Measurements from ENCODE around the gene ACVR1C. TPM values are rescaled to one million over a fixed set of nuclear protein-coding genes. Genes with fewer than 3 reads are reported as not detected.
"Not testable (repeated sequence)": the region's sequence is repeated elsewhere in the genome, so short reads cannot be mapped to it uniquely, and the experiment has no call there.

Gene ACVR1C
- total RNA-seq, 2 donors from 2014 or later = 3.3 to 8.5 TPM

DNA sequence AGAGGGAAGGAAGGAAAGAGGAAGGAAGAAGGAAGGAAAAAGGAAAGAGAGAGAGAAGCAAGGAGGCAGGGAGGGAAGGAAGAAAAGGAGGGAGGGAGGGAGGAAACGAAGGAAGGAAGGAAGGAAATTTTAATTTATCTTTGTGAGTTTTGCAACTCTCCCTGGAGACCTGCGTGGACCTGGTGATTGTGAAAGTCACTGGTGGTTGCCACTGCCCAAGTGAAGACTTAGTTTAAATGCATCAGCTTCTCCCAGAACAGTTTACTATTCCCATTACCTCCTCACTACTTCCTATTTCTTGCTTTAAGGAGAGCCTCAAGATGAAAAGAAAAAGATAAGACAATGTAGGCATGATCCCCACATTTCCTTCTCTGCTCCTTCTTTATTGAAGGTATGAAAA, 68.8 kb downstream of the ACVR1C start:
- ATAC-seq = no peak
- Mint-ChIP-seq H3K4me3 (no peak overlapping the region), H3K36me3 (ENCODE audit: low read depth) (peaks cover 2% of the 10 kb centered on the region), H3K27me3 (no peaks in the 10 kb centered on the region), H3K27ac (no peak overlapping the region), H3K4me1 (peaks cover 10% of the 10 kb centered on the region)
- DNase-seq = no peak
- H3K9me3 ChIP-seq (ENCODE audit: control insufficient read depth, low read length, poor library complexity, severe bottlenecking) = no peaks in the 10 kb centered on the region

DNA sequence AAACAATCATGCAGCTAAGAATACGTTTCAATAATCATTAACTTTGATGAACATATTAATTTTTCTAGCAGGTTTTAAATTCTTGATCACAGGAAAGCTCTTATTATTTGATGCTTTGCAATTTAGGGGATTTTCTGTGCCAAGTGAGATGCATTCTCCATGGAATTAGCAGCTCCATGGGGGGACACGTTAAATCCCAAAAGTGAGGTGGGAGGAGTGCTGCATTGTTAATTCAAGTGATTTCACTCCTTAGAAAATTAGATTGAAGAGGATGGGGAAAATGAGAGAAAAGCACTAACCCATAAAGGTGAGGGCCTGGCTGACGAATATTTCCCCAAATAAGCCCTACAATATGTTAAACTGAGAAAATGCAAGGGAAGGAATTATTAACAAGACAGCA, 69.2 kb downstream of the ACVR1C start:
- H3K27ac Mint-ChIP-seq = no peak overlapping the region
- H3K4me3 Mint-ChIP-seq = no peak overlapping the region
- H3K27me3 Mint-ChIP-seq = no peaks in the 10 kb centered on the region

DNA sequence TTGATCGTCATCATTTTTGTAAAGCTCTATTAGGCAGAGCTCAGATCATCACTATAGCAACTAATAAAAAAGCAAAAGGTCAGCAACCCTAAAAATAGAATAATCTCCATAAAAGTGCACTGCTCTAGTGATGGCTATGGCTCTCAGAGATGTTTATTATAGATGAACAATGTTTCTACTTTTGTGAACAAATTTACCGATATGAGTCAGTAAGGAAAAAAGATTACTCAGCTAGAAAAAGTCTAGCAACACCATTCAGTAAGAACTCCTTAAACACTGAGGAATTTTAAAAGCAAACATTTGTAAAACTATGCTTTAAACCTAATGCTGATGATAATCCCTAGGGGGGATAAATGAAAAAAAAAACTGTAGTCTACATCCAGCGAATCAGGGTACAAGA, 69.6 kb downstream of the ACVR1C start:
- H3K36me3 Mint-ChIP-seq (ENCODE audit: low read depth) = peaks cover 2% of the 10 kb centered on the region
- H3K27ac Mint-ChIP-seq = no peak overlapping the region
- DNase-seq (no peak), ATAC-seq (no peak)
- no peak overlapping the region for H3K4me3 Mint-ChIP-seq
- no peaks in the 10 kb centered on the region for H3K27me3 Mint-ChIP-seq
- H3K4me1 Mint-ChIP-seq = peaks cover 12% of the 10 kb centered on the region
- no peaks in the 10 kb centered on the region for H3K9me3 ChIP-seq (ENCODE audit: control insufficient read depth, low read length, poor library complexity, severe bottlenecking)

More for the DNA sequence above, 69.2 kb downstream of the ACVR1C start:
- Mint-ChIP-seq H3K36me3 (ENCODE audit: low read depth) (peaks cover 2% of the 10 kb centered on the region), H3K4me1 (peaks cover 10% of the 10 kb centered on the region)
- ATAC-seq (no peak), DNase-seq (no peak)
- no peaks in the 10 kb centered on the region for H3K9me3 ChIP-seq (ENCODE audit: control insufficient read depth, low read length, poor library complexity, severe bottlenecking)

DNA sequence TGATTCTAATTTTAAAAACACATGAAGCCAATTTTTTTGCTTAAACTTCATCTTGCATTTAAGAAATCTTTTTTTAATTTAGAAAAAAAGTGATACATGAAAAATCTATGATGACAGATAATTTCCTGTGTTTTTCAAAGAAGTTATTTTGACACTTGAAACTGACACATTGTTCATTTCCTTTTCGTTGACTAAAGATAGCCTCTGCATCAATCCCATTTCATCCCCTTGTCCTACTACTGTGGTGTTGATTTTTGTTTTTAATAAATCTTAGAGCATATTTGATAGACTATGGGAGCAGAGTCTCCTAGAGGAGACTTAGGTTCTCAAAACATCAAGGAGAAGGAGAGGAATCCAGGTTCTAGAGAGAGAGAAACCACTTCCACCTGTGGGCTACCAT, 70.9 kb downstream of the ACVR1C start:
- DNase-seq (no peak), ATAC-seq (no peak)
- Mint-ChIP-seq H3K4me3 (no peak overlapping the region), H3K4me1 (peaks cover 9% of the 10 kb centered on the region), H3K36me3 (ENCODE audit: low read depth) (peaks cover 2% of the 10 kb centered on the region), H3K27me3 (no peaks in the 10 kb centered on the region), H3K27ac (no peak overlapping the region)
- no peaks in the 10 kb centered on the region for H3K9me3 ChIP-seq (ENCODE audit: control insufficient read depth, low read length, poor library complexity, severe bottlenecking)

DNA sequence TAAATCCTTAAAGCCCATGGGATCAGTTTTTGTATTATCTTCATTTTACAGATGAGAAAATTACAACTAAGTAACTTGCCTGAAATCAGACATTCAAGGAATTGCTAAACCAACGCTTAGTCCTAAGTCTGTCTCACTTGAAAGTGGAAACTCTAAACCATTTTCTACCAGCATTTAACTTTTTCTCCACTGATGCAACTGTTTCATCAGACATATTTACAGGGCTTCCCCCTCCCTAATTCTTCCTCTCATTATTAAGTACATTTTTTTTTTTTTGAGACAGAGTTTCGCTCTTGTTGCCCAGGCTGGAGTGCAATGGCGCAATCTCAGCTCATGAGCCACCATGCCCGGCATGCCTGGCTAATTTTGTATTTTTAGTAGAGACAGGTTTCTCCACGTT, 88.6 kb downstream of the ACVR1C start:
- Mint-ChIP-seq H3K36me3 (ENCODE audit: low read depth) (peaks cover 4% of the 10 kb centered on the region), H3K4me1 (no peaks in the 10 kb centered on the region), H3K4me3 (no peak overlapping the region), H3K27me3 (no peaks in the 10 kb centered on the region), H3K27ac (no peak overlapping the region)
- no peaks in the 10 kb centered on the region for H3K9me3 ChIP-seq (ENCODE audit: control insufficient read depth, low read length, poor library complexity, severe bottlenecking)
- DNase-seq (no peak), ATAC-seq (no peak)

DNA sequence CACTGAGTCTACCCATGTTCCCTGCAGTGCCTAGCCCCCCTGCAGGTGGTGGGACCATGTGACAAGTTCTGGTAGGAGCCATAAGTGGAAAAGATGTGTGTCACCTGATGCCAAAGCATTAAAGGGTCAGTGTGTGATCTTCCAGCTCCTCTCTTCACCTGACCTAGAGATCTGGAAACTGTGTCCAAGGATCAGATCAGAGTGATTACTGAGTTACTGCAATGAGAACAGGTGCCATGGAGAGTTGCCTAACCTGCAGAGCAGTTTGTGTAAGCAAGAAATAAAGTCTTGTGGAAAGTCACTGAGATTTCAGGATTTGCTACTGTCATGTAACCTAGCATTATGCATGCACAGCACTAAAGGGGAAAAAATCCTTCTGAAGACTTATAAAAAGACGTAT, 90.6 kb downstream of the ACVR1C start:
- Mint-ChIP-seq H3K4me3 (no peak overlapping the region), H3K27me3 (no peaks in the 10 kb centered on the region), H3K27ac (no peak overlapping the region), H3K4me1 (no peaks in the 10 kb centered on the region), H3K36me3 (ENCODE audit: low read depth) (peaks cover 6% of the 10 kb centered on the region)
- no peak for DNase-seq
- no peaks in the 10 kb centered on the region for H3K9me3 ChIP-seq (ENCODE audit: control insufficient read depth, low read length, poor library complexity, severe bottlenecking)
- ATAC-seq = no peak

DNA sequence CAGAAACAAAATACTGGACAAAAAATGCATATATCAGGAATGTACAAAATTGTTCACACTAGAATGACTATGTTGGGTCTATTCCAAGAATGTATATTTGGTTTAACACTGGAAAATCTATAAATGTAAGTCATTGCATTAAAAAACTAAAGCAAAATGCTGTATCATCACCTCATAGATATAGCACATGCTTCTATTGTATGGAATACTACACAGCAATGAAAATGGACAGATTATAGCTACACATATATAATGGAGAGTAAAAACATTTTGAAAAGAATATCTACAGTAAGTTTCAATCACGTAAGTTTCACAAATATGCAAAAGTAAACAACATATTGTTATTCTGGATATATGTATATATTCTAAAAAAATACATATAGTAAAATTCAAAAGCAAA, 91.8 kb downstream of the ACVR1C start:
- H3K9me3 ChIP-seq (ENCODE audit: control insufficient read depth, low read length, poor library complexity, severe bottlenecking) = no peaks in the 10 kb centered on the region
- ATAC-seq (no peak), DNase-seq (no peak)
- no peak overlapping the region for H3K4me3 Mint-ChIP-seq
- H3K27me3 Mint-ChIP-seq = no peaks in the 10 kb centered on the region
- no peak overlapping the region for H3K27ac Mint-ChIP-seq
- H3K36me3 Mint-ChIP-seq (ENCODE audit: low read depth) = peaks cover 4% of the 10 kb centered on the region
- H3K4me1 Mint-ChIP-seq = no peaks in the 10 kb centered on the region

DNA sequence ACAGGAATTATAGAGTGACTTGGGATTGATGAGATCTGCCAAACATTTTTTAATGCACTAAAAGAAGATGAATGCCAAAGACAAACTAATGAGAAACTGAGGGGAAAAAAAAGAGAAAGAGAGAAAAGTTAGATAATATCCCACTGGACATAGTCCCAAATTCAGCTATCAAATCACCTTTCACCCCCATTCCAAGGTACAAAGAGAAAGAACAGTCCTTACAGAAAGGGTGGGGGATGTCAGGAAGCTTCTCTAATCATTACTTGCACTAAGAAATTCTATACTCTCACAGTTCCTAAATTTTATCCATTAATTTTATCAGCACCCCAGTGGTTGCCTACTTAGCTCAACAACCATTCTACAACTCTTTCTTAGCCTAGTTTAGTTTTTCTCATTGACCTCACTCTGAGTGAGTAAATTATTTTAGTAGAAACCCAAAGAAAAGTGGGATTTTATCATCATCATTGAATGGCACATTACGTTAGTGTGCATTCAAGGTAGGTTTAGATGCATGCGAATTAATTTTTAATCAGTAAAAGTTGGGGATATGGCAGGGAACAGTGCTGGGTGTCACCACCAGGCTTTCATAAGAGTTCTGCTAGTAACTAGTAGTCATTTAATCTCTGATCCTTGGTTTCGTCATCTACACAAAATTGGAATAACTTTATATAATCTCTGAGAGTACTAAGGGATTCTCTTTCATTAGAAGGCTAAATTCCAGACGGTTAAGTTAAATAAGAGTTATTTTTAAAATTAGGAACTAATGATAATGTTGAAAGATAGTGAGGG, 99.5 kb downstream of the ACVR1C start:
- no peaks in the 10 kb centered on the region for H3K9me3 ChIP-seq (ENCODE audit: control insufficient read depth, low read length, poor library complexity, severe bottlenecking)
- ATAC-seq (no peak), DNase-seq (no peak)
- Mint-ChIP-seq H3K27me3 (no peaks in the 10 kb centered on the region), H3K36me3 (ENCODE audit: low read depth) (peaks cover 4% of the 10 kb centered on the region), H3K4me3 (no peak overlapping the region), H3K27ac (no peak overlapping the region), H3K4me1 (no peaks in the 10 kb centered on the region)

DNA sequence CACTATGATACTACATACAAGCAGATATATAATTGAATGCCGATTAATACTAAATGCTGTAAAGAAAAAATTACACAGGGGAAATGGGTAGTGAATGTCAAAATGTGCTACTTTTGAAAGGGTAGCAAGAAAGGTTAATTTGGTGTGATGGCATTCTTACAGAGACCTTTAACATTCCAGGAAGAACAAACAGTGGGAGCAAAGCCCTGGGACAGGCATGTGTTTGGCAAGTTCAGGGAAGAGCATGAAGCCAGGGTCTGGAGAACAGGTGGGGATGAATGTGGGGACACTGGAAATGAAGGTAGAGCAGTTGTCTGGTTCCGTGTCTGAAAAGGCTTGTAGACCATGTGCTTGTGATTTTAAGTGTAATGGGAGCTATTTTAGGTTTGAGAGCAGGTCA, 102.6 kb downstream of the ACVR1C start:
- Mint-ChIP-seq H3K4me3 (no peak overlapping the region), H3K36me3 (ENCODE audit: low read depth) (no peaks in the 10 kb centered on the region), H3K27ac (no peak overlapping the region), H3K27me3 (no peaks in the 10 kb centered on the region), H3K4me1 (peaks cover 8% of the 10 kb centered on the region)
- no peaks in the 10 kb centered on the region for H3K9me3 ChIP-seq (ENCODE audit: control insufficient read depth, low read length, poor library complexity, severe bottlenecking)
- ATAC-seq (no peak), DNase-seq (no peak)

DNA sequence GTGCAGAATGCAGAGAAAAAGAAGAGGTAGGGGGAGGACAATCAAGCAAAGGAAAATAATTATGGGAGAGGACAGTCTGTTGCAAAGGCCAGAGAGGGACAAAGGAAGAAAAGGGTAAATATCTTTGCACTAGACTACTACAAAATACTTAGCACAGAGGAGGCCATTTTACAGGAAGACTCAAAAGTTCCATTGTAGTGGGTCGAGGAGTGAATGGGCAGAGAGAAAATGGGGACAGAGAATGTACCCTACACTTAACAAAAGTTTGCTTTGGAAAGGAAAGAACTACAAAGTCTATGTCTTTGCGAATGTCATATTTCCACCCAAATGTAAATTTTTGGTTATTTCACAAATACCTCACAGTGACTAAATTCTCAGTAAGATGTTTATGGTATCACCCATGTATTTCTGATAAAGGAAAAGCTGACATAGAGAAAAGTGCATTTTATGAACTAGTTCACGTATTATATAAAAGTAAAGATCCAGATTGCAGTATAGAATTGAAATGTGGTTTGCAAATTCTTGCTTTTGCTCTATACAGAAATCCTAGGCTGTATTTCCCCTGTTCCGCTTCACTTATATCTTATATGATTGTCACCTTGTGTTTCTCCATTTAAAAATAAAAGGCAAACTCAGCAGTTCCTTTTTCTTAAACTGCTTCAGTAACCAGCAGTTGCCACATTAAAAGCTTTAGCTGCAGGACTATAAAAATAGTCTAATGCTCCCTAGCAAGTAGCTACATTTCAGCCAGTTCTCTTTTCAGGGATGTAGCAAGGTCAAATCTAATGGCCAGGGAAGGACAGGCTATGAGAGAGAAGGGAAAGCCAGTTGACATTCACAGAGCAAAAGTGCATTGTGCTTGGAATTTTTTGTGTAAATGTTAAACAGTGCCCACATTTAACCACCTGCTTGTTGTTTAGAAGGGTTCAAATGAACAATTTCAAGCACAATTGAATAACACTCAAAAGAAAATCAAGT, 105.1 kb downstream of the ACVR1C start:
- Mint-ChIP-seq H3K4me3 (no peak overlapping the region), H3K27ac (no peak overlapping the region), H3K36me3 (ENCODE audit: low read depth) (no peaks in the 10 kb centered on the region), H3K27me3 (no peaks in the 10 kb centered on the region), H3K4me1 (peaks cover 8% of the 10 kb centered on the region)
- DNase-seq (no peak), ATAC-seq (peak; percentile 35)
- H3K9me3 ChIP-seq (ENCODE audit: control insufficient read depth, low read length, poor library complexity, severe bottlenecking) = no peaks in the 10 kb centered on the region

DNA sequence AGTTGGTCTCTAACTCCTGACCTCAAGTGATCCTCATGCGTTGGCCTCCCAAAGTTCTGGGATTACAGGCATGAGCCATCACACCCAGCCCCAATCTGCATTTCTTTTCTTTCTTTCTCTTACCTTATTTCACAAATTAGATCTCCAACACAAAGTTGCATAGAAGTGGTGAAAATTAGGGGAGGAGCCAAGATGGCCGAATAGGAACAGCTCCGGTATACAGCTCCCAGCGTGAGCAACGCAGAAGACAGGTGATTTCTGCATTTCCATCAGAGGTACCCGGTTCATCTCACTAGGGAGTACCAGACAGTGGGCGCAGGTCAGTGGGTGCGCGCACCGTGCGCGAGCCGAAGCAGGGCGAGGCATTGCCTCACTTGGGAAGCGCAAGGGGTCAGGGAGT, 113.7 kb downstream of the ACVR1C start:
- peaks cover 12% of the 10 kb centered on the region for H3K27me3 Mint-ChIP-seq
- not testable (repeated sequence) for H3K36me3 Mint-ChIP-seq (ENCODE audit: low read depth); DNase-seq; ATAC-seq; H3K4me1 Mint-ChIP-seq; H3K4me3 Mint-ChIP-seq; H3K27ac Mint-ChIP-seq; H3K9me3 ChIP-seq (ENCODE audit: control insufficient read depth, low read length, poor library complexity, severe bottlenecking)

DNA sequence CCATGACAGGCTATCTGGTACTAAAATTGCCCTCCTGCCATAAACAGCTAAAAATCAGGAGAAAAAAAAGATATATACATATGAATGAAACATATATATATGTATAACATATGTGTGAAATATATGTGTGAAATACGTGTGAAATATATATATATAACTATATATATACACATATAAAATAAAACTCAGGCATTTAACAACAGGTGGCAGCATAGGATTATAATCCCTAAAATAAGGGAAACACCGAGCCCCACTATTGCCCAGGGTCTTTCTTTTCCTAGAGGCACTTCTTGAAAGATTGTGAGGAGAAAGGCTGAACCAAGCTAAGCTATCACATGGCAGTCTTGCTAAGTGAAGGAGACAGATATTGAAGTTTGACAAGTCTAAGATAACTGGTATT, 118.9 kb downstream of the ACVR1C start:
- Mint-ChIP-seq H3K4me1 (peaks cover 3% of the 10 kb centered on the region), H3K27me3 (peaks cover 37% of the 10 kb centered on the region), H3K4me3 (no peak overlapping the region), H3K27ac (no peak overlapping the region), H3K36me3 (ENCODE audit: low read depth) (peaks cover 3% of the 10 kb centered on the region)
- ATAC-seq (no peak), DNase-seq (no peak)
- no peaks in the 10 kb centered on the region for H3K9me3 ChIP-seq (ENCODE audit: control insufficient read depth, low read length, poor library complexity, severe bottlenecking)

DNA sequence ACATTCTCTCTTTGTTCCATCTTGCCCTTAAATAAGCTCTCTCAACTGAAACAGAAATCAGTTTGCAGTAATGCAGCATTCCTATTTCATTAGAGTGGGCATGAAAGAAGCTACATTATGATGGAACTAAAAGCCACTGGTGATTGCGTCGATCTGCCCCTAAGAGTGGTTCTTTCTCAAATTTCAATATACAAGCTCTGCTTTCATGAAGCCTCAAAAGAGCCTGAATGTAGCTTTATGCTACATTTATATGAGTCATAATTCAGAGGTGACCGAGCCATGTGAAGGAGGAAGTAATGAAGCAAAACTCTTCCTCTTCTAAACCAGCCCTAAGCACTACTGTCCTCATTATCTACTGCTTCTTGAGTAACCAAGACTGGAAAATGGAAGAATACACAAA, 120.0 kb downstream of the ACVR1C start:
- no peak overlapping the region for H3K4me3 Mint-ChIP-seq
- H3K4me1 Mint-ChIP-seq = peaks cover 3% of the 10 kb centered on the region
- H3K9me3 ChIP-seq (ENCODE audit: control insufficient read depth, low read length, poor library complexity, severe bottlenecking) = no peaks in the 10 kb centered on the region
- peaks cover 44% of the 10 kb centered on the region for H3K27me3 Mint-ChIP-seq
- DNase-seq = no peak
- H3K36me3 Mint-ChIP-seq (ENCODE audit: low read depth) = peaks cover 7% of the 10 kb centered on the region
- no peak overlapping the region for H3K27ac Mint-ChIP-seq
- ATAC-seq = no peak

Measured in T-helper 17 cell (primary cell).